NCI-H1436 treated with DMSO at 0.1 percent for 48 hours (cell line): ENCODE results near the gene DUSP22.
"Not testable (repeated sequence)": the region's sequence is repeated elsewhere in the genome, so short reads cannot be mapped to it uniquely, and the experiment has no call there.

ENCODE experiments used
- DNase-seq: peaks from one replicate; lab custom pipeline; 2025; lab: John Stamatoyannopoulos, UW

DUSP22 gene

DNA sequence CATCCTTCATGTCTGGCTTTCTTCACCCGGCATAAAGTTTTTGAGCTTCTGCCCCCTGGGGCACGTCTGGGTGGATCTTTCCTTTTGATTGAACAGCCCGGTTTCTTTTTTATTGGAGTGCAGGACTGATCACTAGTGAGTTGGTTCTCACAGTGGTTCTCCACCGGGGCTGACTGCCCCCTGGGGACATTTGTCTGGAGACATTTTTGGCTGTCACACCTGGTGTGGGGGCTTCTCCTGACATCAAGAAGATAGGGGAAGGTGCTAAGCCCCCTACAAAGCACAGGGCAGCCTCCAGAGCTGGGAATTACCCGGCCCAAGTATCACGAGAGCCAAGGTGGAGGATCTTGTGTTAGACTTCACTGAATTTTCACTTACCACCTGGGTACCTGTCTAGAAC, 73.5 kb downstream of the DUSP22 start:
- no peak for DNase-seq

DNA sequence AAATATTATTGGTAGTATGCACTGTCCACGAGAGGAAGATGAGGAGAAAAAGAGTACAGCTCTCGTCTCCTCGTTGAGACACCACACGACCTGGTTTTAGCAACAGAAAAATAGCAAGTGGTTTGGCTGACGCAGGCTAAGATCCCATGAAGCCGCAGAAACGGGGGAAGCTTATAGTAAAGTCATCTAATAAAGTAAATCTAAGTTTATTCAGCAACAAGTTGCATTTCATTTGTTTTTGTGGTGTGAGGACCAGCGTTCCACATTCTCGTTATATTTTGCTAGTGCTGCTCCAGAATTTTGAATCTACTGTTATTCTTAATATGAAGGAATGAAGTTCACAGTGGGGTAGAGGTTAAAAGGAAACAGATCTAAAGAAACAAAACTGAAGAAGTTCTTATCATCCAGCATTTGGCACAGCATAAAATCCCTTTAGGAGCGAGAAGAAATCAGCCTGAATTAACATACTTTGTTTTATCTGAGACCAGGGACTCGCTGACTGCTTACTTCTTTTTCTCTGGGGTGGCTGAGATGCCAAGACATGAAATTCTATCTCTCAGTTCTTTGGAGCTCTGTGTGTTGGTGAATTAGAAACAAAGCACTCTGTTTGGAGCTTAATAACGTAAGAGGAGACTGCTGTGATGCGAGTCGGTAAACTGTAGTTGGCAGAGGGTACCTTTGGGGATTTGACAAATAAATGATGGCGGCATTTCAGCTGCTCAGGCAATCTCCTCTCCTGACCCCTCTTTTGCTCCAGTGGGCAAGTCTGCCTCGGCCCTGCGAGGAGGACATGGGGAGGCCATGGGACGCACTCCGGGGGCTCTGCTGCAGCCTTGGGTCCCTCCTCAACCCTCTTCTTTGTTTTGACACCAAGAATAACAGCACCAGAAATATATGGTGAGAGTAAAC, 74.4 kb downstream of the DUSP22 start:
- no peak for DNase-seq

DNA sequence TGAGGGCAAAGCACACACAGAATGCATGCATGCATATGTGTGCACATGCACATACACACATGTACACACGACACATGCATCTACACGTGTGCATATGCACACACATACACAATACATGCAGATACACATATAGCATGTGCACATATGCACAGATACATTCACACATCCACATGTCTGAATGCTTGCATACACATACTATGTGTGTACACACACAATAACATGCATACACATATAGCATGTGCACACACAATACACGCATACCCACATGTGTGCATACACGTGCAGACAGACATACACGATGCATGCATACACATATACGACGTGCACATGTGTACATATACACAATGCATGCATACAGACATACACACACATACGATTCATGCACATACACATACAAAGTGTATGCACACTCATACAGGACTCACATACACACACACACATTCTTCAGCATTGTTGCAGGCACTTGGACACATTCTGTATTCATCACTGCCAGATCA, 75.1 kb downstream of the DUSP22 start:
- DNase-seq: no peak

DNA sequence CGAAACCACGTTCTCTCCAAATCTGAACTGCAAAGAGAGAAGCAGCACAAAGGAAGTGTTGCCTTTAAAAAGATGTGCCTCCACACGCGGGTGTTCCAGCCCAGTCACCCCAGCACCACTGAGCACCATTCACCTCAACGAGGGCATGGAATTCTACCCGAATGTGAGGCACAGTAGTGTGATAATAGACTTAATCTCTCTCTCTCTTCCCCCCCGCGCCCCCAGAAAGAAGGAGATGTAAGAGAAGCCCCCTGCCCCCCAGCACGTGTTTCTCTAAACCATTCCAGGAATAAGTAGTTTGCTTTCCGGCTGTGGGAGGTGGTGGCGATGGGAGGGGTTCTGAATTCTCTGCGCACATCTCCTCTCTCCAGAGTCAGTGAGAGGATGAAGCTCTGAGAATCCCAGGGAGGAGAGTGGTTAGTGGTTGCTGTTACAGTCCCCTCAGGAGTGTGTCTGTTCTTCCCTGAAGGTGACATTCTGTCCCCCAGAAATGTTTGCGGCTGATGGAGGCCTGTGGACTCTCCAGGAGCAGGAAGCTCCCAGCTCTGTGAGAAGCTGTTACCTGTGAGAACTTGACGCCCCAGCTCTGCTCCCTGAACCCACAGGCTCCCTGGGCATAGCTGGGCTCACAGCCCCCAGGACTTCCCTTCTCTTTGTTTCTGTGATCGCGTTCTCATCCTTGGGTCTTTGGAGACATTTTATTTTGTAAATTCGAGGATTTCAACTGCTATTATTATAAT, 75.8 kb downstream of the DUSP22 start:
- DNase-seq: no peak

DNA sequence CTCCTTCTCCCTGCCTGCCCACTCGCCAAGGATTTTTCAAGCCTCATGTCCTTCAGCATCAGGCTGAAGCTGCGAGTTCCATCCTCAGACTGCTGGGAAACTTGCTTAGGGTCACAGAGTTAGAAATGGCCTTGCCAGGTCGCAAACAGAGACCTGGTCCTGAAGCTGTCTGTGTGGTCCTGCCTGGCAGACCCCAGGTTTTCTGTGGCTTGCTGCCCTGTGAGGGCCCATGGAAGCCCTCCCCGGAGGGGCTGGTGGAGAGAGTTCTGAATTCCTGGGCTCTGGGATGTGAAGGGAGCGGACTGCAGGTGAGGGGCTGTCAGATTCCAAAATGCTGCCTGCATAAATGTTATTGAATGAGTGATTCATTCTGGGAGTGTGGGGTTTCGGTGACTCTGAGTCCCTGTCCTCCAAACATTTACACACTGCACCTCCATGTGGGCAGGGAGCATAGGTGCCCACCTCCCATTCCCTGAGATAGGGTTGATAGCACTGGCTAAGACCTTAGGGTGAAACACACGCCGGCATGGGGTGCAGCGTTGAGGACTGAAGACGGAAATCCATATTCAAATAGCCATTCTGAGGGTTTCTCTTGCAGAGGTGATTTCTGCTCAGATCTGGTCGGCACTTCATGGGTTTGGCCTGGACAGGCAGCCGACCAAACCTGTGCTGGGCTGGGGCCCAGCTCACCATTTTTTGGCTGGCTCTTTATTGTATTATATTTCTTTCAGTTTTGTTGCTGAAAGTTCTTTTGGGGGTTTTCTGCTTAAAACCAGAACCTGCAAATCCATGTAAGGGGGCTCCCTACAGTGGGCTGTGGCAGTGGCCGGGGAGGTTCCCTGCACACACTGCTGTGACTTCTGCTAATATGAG, 77.5 kb downstream of the DUSP22 start:
- DNase-seq: no peak

GRCh38 chr6:370555-370954, 78.3 kb downstream of the DUSP22 start:
- no peak for DNase-seq

GRCh38 chr6:371851-372250, 79.6 kb downstream of the DUSP22 start:
- not testable (repeated sequence) for DNase-seq

- no peak for DNase-seq
These were observed 80.1 kb downstream of the DUSP22 start for GRCh38 chr6:372336-372911.

- no peak for DNase-seq
These were observed 80.7 kb downstream of the DUSP22 start for GRCh38 chr6:373031-373430.

DNA sequence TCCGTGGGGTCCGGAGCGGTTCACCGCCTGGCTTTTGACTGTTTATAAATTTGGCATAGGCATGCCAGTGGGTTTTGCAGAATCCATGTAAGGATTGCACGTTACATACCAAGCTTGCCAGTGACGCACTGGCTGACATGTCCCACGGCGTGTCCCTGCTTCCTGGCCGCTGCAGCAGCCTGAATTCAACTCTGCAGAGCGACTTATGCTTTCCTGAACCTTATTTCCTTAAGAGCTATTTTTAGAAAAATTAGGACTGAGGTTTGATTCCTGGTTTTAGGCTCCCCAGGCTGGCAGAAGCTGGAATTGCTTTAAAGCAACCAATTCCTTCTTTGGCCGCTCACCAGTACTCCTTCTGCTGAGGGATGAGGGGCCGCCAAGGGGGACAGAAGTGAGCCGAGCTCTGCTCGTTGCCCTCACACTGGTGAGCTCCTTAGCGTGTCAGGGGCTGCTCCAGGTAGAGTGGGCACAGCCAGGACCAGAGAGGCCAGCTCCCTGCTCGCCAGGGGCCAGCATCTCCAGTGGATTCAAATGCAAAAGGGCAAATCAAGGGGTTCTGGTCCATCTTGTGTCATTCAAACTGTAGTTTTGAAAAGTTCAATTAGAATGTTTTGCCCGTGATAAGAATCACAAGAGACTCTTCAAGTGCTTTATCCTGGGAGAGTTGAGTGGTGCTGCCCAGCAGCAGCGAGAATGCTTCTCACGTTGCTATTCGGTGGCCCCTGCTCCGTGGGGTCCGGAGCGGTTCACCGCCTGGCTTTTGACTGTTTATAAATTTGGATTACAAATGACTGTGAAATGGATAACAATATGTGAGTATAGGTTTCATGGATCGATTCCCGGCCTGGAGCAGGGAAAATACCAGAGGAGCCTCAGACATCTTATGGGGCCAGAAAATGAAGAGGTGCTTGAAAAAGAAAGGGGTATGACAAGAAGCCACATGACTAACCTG, 81.8 kb downstream of the DUSP22 start:
- DNase-seq: no peak

GRCh38 chr6:374956-375355, 82.7 kb downstream of the DUSP22 start:
- no peak for DNase-seq

DNA sequence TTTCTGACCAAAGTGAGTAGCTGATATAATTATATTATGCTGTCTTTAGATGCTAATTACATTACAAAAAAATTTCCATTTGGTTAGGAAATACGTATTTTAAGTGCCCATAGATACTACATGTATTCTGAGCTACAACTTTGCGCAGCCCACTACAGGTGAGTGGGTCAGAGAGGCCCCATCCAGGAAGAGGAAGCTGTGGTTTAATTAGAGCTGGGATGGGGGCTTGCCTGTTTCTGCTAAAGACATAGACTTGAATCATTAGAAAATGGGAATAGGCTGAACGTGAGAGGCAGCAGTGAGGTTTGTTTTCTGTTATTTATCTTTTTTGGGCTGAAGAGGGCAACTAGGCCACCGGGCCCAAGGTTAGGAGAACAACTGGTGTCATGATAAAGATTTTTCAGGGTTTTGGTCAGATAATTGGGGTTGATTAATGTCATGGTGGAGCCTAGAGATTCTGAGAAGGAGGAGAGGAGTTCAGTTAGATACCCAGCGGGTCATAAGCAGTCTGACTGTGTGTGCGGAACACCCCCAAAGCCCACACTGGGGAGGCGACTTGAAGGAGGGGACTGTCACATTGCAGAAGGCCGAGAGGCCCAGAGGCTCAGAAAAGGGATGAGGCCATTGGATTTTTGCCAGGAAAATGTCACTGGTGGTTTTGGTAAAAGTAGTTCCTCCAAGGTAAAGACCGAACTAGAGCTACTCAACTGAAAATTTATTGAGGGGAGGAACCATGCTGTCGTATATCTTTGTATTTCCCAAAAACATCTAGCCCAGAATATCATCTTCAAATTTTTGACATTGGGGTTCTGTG, 84.7 kb downstream of the DUSP22 start:
- no peak for DNase-seq

- DNase-seq: not testable (repeated sequence)
These were observed 85.3 kb downstream of the DUSP22 start for GRCh38 chr6:377641-378020.

- no peak for DNase-seq
These were observed 86.0 kb downstream of the DUSP22 start for GRCh38 chr6:378090-378957.

GRCh38 chr6:378958-379409, 86.7 kb downstream of the DUSP22 start:
- DNase-seq: no peak

DNA sequence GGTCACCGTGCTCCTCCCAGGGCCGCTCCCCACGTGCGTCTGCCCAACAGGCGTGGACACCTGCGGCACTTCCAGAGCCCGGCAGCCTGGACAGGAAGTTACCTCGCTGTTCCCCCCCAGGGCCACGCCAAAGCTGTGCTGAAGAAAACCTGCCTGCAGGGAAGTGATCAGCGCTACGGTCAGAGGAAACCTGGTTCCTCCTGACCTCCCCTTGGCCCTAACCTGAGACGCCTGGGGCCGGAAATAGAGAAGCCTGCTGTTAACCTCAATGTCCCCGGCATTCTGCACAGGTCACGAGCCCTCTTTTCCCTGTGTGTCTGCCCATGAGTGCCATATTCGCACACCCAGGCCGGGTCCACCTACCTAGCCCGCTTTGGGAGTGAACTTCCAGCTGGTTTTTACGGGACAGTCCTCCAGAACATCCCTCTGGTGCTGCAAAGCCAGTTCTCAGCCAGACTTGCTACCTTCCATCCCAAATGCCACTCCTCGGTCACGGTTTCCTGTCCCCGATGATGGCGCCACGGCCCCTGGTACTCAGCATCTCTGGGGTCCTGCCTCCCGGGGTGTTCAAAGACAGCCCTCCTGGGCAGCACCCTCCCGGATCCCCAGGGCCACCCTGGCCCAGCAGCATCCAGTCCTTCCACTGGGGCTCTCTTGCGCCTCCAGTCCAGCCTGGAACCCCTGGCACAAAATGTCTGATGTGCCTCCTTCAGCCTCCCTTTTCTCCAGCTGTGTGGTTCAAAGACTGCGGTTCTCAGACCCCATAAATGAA, 87.3 kb downstream of the DUSP22 start:
- no peak for DNase-seq

GRCh38 chr6:380234-381218, 88.2 kb downstream of the DUSP22 start:
- no peak for DNase-seq
